Spleen (tissue), 11 donors: ENCODE measurements around the gene WDR43. TPM values are rescaled to one million over a fixed set of nuclear protein-coding genes. Genes with fewer than 3 reads are reported as not detected.

Experiments used
- DNase-seq: peaks from one replicate; pipeline ENCODE4 v3.0.0-alpha.2; 2020
- H3K27ac ChIP-seq, 8 donors: fragments of 200-600 bp; sonication (generic) in 7 of 8; 1 replicate in 4 of 8; 2 replicates in 4 of 8; pipeline versions ENCODE4 v1.5.0 to v1.8.0; 2016 to 2021; ENCODE audit warnings: inconsistent platforms in 4 of 8, mild to moderate bottlenecking in 4 of 8, moderate library complexity in 1 of 8
- H3K27me3 ChIP-seq, 7 donors: fragments of 200-600 bp; sonication (generic) in 6 of 7; replicated peaks in 1 of 7; 1 replicate in 4 of 7; 2 replicates in 3 of 7; pipeline versions ENCODE4 v1.5.0 to v1.8.0; 2016 to 2021; ENCODE audit warnings: inconsistent platforms in 3 of 7, mild to moderate bottlenecking in 1 of 7
- H3K36me3 ChIP-seq, 6 donors: fragments of 200-600 bp; sonication (generic) in 5 of 6; 1 replicate in 4 of 6; 2 replicates in 2 of 6; pipeline versions ENCODE4 v1.5.0 to v1.8.0; 2016 to 2021; ENCODE audit warnings: inconsistent platforms in 2 of 6
- H3K4me1 ChIP-seq, 6 donors: fragments of 200-600 bp; sonication (generic) in 5 of 6; 1 replicate in 3 of 6; 2 replicates in 3 of 6; pipeline versions ENCODE4 v1.5.0 to v1.8.0; 2016 to 2021; ENCODE audit warnings: inconsistent platforms in 3 of 6
- H3K4me3 ChIP-seq, 8 donors: fragments of 200-600 bp; sonication (generic) in 7 of 8; 1 replicate in 4 of 8; 2 replicates in 4 of 8; pipeline versions ENCODE4 v1.5.0 to v1.8.0; 2016 to 2021; ENCODE audit warnings: inconsistent platforms in 4 of 8, mild to moderate bottlenecking in 4 of 8, moderate library complexity in 2 of 8
- H3K9me3 ChIP-seq, 8 donors: fragments of 200-600 bp; sonication (generic) in 7 of 8; 1 replicate in 4 of 8; 2 replicates in 4 of 8; pipeline versions ENCODE4 v1.5.0 to v1.8.0; 2016 to 2021; ENCODE audit warnings: inconsistent platforms in 4 of 8
- CTCF ChIP-seq, 11 experiments: fragments of 200-600 bp in 7 of 11; fragments of 450-650 bp in 4 of 11; sonication (generic) in 4 of 11; IDR thresholded peaks in 8 of 11; conservative IDR thresholded peaks in 3 of 11; 1 replicate in 7 of 11; 2 replicates in 4 of 11; pipeline versions ENCODE4 v1.4.0 to v1.8.0; 2016 to 2021; ENCODE audit warnings: antibody characterized with exemption in 11 of 11, inconsistent platforms in 4 of 11, mild to moderate bottlenecking in 1 of 11
- POLR2A ChIP-seq, 3 donors: fragments of 450-650 bp; IDR thresholded peaks; one replicate each; pipeline ENCODE4 v1.5.1; 2017; ENCODE audit warnings: antibody characterized with exemption in 3 of 3, mild to moderate bottlenecking in 1 of 3
- POLR2AphosphoS5 ChIP-seq, 3 donors: sonication (generic); formaldehyde crosslinking; IDR thresholded peaks; one replicate each; pipeline ENCODE4 v1.5.1; 2017; ENCODE audit warnings: antibody characterized with exemption in 3 of 3
- WGBS, 5 donors: extraction: QIAGEN DNeasy Blood & Tissue Kit in 3 of 5; methylation state at CpG; one replicate each; pipeline versions ENCODE4 v1.1.5 to v1.1.7; 2013 to 2018; 5-methylcytosine and 5-hydroxymethylcytosine counted together
- intact Hi-C: fragments of 100-400 bp; cut with DNase I; formaldehyde crosslinking; loops from one replicate; pipeline ENCODE4 v1.15.0; 2023; ENCODE audit warnings: low total_unique reads
- polyA plus RNA-seq, 3 donors: library from polyadenylated mRNA; stranded (reverse); fragments of 200-250 nt; gene quantifications; one replicate each; pipeline ENCODE4 v1.2.1, GENCODE V29; 2013
- total RNA-seq, 7 donors: library from RNA; depleted of rRNA in 3 of 7; stranded (reverse); fragments of >200 nt in 3 of 7; fragmentation: NEBNext Ultra II Directional in 4 of 7; extraction: Animal tissue kit (Norgen Biotek cat#: 25700) in 4 of 7; gene quantifications; one replicate each; pipeline versions ENCODE4 v1.1.0 to v1.2.1, GENCODE V29; 2016 to 2021
- donor health status: healthy with polysubstance abuse.
- donor health status: DM: no; HTN: no; CAD: no; lungs with moderate emphysema.
- donor health status: DM: no; HTN: no; CAD: no.
- donor health status: Bipolar disorder and iron deficiency.
- donor health status: healthy.
- donor health status: DM: no; HTN: no; CAD: no.
- donor health status: DM: yes; HTN: yes; CAD: no.

The WDR43 gene
- total and polyA plus RNA-seq, 10 donors, result 10.8 to 49.8 (median 36.5) TPM

DNA sequence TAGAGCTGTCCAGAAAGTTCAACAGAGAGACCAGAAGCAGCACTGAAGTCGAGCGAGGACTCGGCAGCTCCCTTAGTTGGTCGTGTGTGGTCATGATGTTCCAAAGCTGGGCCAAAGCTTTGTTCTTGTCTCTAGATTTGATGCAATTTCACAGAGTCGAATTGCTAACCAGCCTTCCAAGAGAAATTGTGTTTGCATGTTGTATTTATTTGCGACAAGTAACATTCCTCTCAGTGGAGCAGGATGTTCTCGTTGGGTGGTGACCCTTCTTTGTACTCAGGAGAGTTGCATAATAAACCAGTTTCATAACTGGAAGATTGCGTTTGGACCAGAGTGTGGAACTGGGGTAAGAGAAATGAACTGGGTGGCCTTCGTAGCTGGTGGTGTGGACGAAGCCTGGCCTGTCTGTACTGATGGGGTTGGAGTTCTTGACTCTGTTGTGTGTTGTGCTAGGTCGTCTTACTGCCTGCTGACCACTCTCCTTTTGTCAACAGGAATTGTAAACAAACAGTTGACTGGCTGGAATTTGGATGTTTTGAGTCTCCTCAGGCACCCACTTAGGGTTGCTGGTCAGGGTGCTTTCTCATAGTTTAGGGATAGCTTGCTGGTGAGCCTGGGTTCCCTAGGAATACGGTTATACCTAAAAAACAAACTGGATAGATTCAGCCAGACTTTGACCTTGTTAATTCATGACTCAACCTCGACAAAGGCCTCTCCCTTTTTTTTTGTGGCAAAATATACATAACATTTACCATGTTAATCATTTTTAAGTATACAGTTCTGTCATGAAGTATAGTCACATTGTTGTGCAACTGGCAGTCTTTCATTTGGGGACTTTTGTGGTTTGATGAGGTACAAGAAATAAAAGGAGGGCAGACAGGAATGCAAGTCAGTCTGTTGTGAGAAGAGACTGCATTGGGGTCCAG, 57.7 kb downstream of the WDR43 start:
- Histone ChIP-seq H3K27me3 (no peaks in the 10 kb centered on the region), H3K36me3 (peaks cover 0 to 29% (median 16%) of the 10 kb centered on the region in 6 donors), H3K4me1 (peaks cover 0 to 34% (median 3%) of the 10 kb centered on the region in 6 donors), H3K4me3 (no peak overlapping the region), H3K27ac (peak overlapping the region in 4 of 8 donors; percentile 20 to 87 (median 74)), H3K9me3 (peaks cover 0 to 11% (median 4%) of the 10 kb centered on the region in 8 donors)
- 53 to 75% (median 64%) methylated on average over 13 of the region's 13 CpGs for WGBS, 5 donors
- DNase-seq, result no peak
- no peak for TF ChIP-seq POLR2A (IDR thresholded peaks at IDR 0.05)
- TF ChIP-seq CTCF (IDR thresholded peaks at IDR 0.05 in 8 of 11, conservative IDR thresholded peaks at IDR 0.05 in 3 of 11), result no peak
- peak in 1 of 3 donors; percentile 57 for TF ChIP-seq POLR2AphosphoS5 (IDR thresholded peaks at IDR 0.05)
- intact Hi-C loops, result no loop called here

GRCh38 chr2:28952836-28953211, 58.4 kb downstream of the WDR43 start:
- Histone ChIP-seq H3K36me3 (peaks cover 0 to 22% (median 12%) of the 10 kb centered on the region in 6 donors), H3K4me3 (no peak overlapping the region)
- WGBS, 5 donors, result 18 to 26% (median 19%) methylated on average over 6 of the region's 6 CpGs

DNA sequence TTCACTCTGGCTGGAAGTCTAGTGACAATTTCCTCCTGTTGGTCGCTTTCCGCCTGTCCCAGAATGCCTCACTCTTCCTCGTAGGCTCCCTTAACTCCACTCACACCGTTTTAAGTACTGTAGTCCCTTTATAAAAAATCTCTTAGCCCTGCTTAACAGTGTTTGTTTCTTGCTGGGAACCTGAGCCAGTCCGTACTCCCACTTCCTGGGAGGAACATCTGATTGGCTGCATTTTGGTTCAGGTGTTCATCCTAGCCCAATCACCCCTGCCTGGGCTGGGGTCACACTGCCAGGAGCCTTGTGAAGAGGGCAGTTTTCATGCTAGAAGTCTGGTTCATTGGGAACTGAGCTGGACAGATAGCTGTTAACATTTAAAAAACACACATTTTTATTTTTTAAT, 61.0 kb downstream of the WDR43 start:
- Histone ChIP-seq H3K27me3 (peaks cover 0 to 5% (median 0%) of the 10 kb centered on the region in 7 donors), H3K4me3 (no peak overlapping the region), H3K36me3 (no peaks in the 10 kb centered on the region), H3K4me1 (peaks cover 0 to 38% (median 7%) of the 10 kb centered on the region in 6 donors), H3K9me3 (no peaks in the 10 kb centered on the region), H3K27ac (no peak overlapping the region)
- TF ChIP-seq POLR2AphosphoS5 (IDR thresholded peaks at IDR 0.05) (no peak), POLR2A (IDR thresholded peaks at IDR 0.05) (no peak), CTCF (IDR thresholded peaks at IDR 0.05 in 8 of 11, conservative IDR thresholded peaks at IDR 0.05 in 3 of 11) (no peak)
- intact Hi-C loops, result no loop called here
- no peak for DNase-seq
- WGBS, 5 donors, result 61 to 70% (median 63%) methylated on average over 5 of the region's 5 CpGs

More at GRCh38 chr2:28952836-28953211, 58.4 kb downstream of the WDR43 start:
- TF ChIP-seq POLR2A (IDR thresholded peaks at IDR 0.05), result no peak
- TF ChIP-seq POLR2AphosphoS5 (IDR thresholded peaks at IDR 0.05), result no peak
- TF ChIP-seq CTCF (IDR thresholded peaks at IDR 0.05 in 8 of 11, conservative IDR thresholded peaks at IDR 0.05 in 3 of 11), result no peak
- DNase-seq, result no peak
- intact Hi-C loops, result no loop called here
- peaks cover 0 to 11% (median 4%) of the 10 kb centered on the region in 8 donors for H3K9me3 ChIP-seq
- peak overlapping the region in 4 of 8 donors; percentile 20 to 87 (median 74) for H3K27ac ChIP-seq
- H3K4me1 ChIP-seq, result peaks cover 0 to 34% (median 3%) of the 10 kb centered on the region in 6 donors
- no peaks in the 10 kb centered on the region for H3K27me3 ChIP-seq

GRCh38 chr2:28956415-28956826, 62.0 kb downstream of the WDR43 start:
- Histone ChIP-seq H3K9me3 (no peaks in the 10 kb centered on the region), H3K27me3 (peaks cover 0 to 5% (median 0%) of the 10 kb centered on the region in 7 donors), H3K4me3 (peak overlapping the region in 1 of 8 donors; percentile 20), H3K4me1 (peaks cover 0 to 33% (median 7%) of the 10 kb centered on the region in 6 donors), H3K36me3 (no peaks in the 10 kb centered on the region), H3K27ac (peak overlapping the region in 1 of 8 donors; percentile 43)
- TF ChIP-seq CTCF (IDR thresholded peaks at IDR 0.05 in 8 of 11, conservative IDR thresholded peaks at IDR 0.05 in 3 of 11) (peak in 2 of 11 experiments; percentile 1 to 27), POLR2A (IDR thresholded peaks at IDR 0.05) (no peak)
- DNase-seq, result no peak
- 7 to 29% (median 23%) methylated on average over 11 of the region's 11 CpGs for WGBS, 5 donors
- intact Hi-C loops, result no loop called here
